ENCODE measurements around the gene VOPP1.
"Not testable (repeated sequence)": the region's sequence is repeated elsewhere in the genome, so short reads cannot be mapped to it uniquely, and the experiment has no call there.

VOPP1 gene

GRCh38 chr7:55527307-55527706 lies 45.0 kb downstream of the VOPP1 start:
- ATAC-seq = no peak

GRCh38 chr7:55526770-55527169 lies 45.5 kb downstream of the VOPP1 start:
- peak in 1 of 2 donors; percentile 26 for ATAC-seq

- no peak for ATAC-seq
Measured at GRCh38 chr7:55526329-55526728, 46.0 kb downstream of the VOPP1 start.

GRCh38 chr7:55524558-55525310 lies 47.6 kb downstream of the VOPP1 start:
- no peak for ATAC-seq

DNA sequence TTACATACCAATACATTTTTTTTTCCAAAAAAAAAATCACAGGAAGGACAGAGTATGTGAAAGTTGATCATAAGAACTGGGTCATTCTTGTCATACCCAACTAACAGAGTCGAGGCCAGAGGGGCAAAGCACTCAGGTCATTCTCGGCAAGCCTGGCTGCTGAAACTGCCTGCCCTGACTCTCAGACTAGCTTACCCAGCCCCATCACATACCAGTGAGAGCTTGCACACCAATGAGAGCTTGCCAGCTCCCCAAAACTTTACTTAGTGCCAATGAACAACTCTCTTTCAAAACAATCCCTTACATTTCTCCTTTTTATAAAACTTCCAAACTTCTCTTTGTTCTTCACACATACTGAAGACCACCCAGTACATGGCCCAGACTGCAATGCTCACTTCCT lies 48.9 kb downstream of the VOPP1 start:
- no peak for ATAC-seq

GRCh38 chr7:55521917-55522902 lies 50.1 kb downstream of the VOPP1 start:
- ATAC-seq = no peak

DNA sequence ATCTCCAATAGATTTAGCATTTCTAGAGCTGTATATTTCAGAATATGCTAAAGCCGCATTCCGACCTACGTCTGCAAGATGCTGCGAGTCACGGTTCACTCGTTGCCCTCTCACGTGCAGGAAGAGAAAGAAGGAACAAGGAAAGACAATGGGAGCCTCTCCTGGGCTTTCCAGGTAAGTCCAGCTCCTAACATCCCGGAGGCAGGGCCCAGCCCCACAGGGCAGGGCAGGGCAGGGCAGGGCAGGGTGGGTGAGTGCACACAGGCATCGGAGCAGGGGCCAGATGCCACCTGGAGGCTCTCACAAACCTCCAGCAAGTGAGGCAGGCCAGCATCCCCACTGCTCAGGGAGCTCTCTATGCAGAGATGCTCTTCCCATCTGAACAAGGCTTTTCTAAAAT lies 50.8 kb downstream of the VOPP1 start:
- no peak for ATAC-seq

DNA sequence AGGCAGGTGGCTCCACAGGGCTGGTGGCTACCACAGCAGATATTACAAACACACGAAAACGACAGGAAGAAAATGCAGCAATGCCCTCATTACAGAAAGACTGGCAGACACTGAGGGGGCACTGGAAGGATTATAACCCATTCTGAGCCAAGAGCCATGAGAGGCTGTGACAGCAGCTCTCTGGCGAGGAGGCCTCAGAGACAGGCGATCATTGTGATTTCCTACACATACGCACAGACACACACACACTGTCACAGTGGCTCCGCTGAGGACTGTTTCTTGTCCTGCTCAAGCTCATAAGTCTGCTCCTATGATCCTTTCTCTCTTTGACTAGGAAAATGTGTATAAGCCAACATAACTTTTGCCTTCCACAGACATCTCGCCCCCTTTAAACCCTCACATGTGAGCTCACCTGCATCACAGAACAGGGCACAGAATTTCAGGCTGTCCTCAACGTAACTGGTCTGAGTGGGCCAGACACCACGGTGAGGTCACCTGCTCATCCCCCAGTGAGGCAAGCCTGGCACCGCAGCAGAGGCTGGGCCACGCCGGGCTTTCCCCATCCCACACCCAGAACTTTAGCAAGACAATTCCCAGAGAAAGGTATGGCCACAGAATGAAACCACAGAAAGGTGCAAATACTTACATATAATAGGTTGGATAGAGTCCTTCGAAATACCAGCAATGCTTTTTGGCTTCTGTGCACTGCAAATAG lies 51.7 kb downstream of the VOPP1 start:
- no peak for ATAC-seq

- no peak for ATAC-seq
Measured at GRCh38 chr7:55518836-55519235, 53.5 kb downstream of the VOPP1 start.

- no peak for ATAC-seq
Measured at GRCh38 chr7:55517936-55518689, 54.2 kb downstream of the VOPP1 start.

- ATAC-seq = peak; percentile 97 to 98
Measured at GRCh38 chr7:55517191-55517633, 55.1 kb downstream of the VOPP1 start.

- ATAC-seq = no peak
Measured at GRCh38 chr7:55516409-55516808, 55.9 kb downstream of the VOPP1 start.

DNA sequence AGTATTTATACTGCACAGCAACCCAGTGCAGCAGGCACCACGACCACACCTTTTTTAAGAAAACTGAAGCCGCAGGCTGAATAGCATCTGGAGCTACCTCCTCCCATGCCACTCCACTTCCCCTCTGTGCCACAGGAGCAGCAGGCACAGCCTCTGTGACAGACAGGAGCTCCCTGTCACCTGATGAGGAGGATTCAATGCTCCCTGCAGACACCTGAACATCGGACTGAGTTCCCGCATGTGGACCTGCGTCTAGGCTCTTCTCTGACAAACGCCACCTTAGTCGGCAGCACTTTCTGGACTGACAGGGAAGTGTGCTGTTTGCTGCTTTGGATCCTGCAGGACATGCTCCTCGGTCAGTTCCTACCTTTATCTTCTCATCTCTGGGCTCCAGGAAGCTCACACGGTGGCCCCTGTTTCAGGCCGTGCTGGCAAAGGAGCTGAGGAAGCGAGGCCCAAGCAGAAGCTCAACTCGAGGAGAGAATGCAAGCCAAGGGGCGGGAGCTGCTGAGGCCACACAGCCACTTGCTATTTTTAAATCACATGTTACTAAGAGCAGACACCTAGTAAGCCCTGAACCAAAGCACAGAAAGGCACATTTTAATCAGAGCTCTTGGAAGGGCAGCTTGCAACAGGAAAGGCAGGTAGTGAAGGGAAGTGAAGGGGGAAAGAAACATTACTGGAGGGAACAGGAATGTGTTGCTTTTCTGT lies 56.6 kb downstream of the VOPP1 start:
- ATAC-seq = no peak

DNA sequence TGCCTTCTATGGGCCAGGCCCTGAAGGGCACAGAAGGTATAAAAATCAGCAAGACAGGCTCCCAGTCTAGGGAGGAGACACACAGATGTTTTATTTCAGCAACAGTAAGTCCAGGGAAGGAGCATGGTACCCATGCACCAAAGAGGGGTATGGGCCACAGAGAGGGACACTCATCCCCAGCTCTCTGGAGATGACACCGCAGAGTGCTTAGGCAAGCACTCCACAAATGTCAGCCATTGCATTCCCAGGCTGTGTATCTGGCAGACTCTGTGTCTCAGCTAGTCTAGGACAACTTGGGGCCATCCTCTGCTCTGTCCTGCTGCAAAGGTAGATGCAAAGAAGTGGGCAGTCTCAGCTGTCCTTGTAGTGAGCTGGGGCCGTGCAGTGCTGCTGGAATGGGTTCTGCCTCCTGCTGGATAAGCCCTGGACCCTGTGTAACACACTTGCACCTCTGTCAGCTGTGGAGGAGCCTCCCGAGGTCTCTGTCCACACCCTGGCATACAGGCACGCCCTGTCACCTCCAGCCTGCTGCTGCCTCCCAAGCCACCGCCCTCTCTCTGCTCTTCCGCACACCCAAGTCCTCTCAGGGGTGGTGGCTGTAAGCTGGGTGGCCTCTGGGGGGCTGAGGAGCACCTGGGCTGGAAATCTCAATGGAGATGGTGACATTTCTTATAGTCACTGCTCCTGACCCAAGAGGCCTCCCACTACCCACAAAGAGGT lies 57.6 kb downstream of the VOPP1 start:
- no peak for ATAC-seq

GRCh38 chr7:55513868-55514267 lies 58.4 kb downstream of the VOPP1 start:
- no peak for ATAC-seq

GRCh38 chr7:55512635-55513191 lies 59.6 kb downstream of the VOPP1 start:
- no peak for ATAC-seq

GRCh38 chr7:55510621-55511020 lies 61.7 kb downstream of the VOPP1 start:
- ATAC-seq = no peak

DNA sequence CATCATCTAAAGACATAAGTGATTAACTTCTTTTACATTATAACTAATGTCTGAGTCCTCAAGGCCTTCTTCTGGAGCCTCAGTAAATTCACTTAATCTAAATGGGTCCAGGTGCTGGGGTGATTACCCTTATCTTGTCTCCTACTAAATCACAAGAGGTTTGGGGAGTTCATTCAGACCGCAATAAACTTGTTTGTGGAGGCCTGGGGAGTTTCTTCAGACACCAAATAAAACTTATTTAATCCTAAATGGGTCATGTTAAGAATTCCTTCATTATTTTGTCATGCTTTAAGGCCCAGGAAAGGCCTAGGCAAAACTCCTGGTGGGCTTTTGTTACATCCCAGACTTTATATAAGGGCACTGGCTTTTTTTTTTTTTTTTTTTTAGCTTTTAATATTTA lies 62.1 kb downstream of the VOPP1 start:
- not testable (repeated sequence) for ATAC-seq

- no peak for ATAC-seq
Measured at GRCh38 chr7:55509322-55509721, 63.0 kb downstream of the VOPP1 start.

DNA sequence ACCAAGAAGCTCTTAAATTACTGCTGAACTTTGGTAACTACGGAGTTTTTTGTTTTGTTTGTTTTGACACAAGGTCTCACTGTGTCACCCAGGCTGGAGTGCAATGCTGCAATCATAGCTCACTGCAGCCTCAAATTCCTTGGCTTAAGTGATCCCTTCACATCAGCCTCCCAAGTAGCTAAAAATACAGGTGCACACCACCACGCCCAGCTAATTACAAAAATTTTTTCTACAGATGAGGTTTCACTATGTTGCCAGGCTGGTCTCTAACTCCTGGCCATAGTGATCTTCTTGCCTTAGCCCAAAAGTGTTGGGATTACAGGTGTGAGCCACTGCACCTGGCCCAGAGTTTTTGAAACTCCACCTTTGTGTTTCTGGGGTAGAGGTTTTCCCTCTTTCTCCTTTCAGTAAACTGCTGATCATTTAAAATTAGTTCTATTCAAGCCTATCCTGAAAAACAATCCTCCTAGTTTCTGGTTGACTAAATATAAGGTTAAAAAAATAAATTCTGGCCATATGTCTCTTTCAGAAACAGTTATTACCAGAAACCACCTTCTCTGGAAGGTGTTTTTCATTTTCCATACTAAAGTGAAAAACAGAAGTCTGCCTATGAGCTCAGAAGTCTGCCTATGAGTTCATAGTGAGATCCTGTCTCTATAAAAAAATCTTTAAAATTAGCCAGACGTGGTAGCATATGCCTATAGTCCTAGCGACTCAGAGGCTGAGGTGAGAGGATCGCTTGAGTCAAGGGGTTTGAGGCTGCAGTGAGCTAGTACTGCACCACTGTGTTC lies 63.9 kb downstream of the VOPP1 start:
- peak; percentile 82 to 85 for ATAC-seq
